GM19324 (cell line): Measurements from ENCODE around the gene MDM4.

Source experiments
- ATAC-seq: cut with Tn5 transposase; IDR thresholded peaks from one replicate; pipeline ENCODE4 v1.9.1; 2021; ENCODE audit warnings: mild to moderate bottlenecking, moderate library complexity; ENCODE audit not compliant: unreplicated experiment, low FRiP score

Gene MDM4

DNA sequence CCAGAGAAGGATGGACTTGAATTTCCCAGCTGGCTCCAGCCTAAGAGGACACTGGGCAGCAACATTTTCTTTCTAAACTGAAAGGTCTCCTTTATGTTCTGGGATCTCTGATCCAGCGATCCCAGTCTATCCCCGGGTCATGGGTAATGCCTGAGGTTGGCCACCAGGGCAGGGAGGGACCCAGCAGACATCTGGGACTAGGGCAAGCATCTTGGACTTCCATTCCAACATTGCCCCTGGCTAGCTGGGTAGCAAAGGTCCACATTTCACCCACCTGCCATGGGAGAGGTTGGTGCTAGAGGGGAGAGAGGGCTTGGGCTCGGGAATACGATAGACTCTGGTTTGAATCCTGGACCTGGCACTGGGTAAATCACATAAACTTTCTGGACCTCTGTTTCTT is 84.8 kb downstream of the MDM4 start:
- no peak for ATAC-seq

GRCh38 chr1:204602111-204602579 is 85.9 kb downstream of the MDM4 start:
- ATAC-seq: no peak

- ATAC-seq: no peak
These were observed 86.8 kb downstream of the MDM4 start for GRCh38 chr1:204602871-204603542.

DNA sequence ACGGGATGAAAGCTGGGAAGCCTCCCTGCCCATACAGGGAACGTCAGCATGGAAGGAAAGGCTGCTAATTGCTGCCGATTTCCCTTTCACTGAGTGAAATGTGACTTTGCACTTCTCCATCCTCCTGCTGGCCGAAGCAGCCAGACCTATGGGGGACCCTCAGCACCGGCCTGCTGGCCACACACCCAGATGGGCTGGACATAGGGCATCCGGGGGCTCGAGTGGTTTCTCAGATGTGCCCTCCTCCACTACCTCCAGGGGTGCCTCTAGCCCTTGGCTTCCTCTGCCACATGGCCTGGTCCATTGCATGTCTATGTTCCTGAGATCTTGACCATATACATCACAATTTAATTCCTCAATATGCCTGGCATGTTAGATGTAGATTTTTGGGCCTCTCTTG is 89.6 kb downstream of the MDM4 start:
- ATAC-seq: no peak
